Natural killer cell (primary cell): ENCODE measurements around the gene BOD1. TPM values are rescaled to one million over a fixed set of nuclear protein-coding genes. Genes with fewer than 3 reads are reported as not detected.

ENCODE experiments used
- ATAC-seq, 3 donors: fragments of 150-1000 bp in 2 of 3; fragments of 200-7000 bp in 1 of 3; cut with Tn5 transposase; 1 replicate in 1 of 3; 2 replicates in 2 of 3; pipeline ENCODE4 v1.10.0; 2021; ENCODE audit warnings: mild to moderate bottlenecking in 2 of 3, moderate library complexity in 2 of 3
- DNase-seq, 2 donors: peaks; one replicate each; pipeline versions ENCODE4 v3.0.0 to v3.0.0-alpha.2; 2013 to 2021; ENCODE audit warnings: mixed read lengths in 1 of 2
- H3K27ac ChIP-seq: one replicate; pipeline ENCODE4 v1.5.1; 2013; ENCODE audit warnings: mild to moderate bottlenecking, low read length
- H3K27me3 ChIP-seq: one replicate; pipeline ENCODE4 v1.6.1; 2013; ENCODE audit warnings: low read length; ENCODE audit not compliant: control insufficient read depth, insufficient read depth
- H3K36me3 ChIP-seq: one replicate; pipeline ENCODE4 v1.6.1; 2013; ENCODE audit warnings: low read length; ENCODE audit not compliant: control insufficient read depth, insufficient read depth
- H3K4me1 ChIP-seq: one replicate; pipeline ENCODE4 v1.6.1; 2013; ENCODE audit warnings: low read length; ENCODE audit not compliant: control insufficient read depth, insufficient read depth
- H3K4me3 ChIP-seq: one replicate; pipeline ENCODE4 v1.5.1; 2013; ENCODE audit warnings: low read length
- H3K9me3 ChIP-seq: one replicate; pipeline ENCODE4 v1.6.1; 2013; ENCODE audit warnings: low read length; ENCODE audit not compliant: control insufficient read depth, insufficient read depth
- H3K27ac Mint-ChIP-seq, 2 donors: one replicate each; pipeline ENCODE4 v1.8.0; 2022; ENCODE audit warnings: mild to moderate bottlenecking in 2 of 2, mixed read lengths in 2 of 2, moderate library complexity in 1 of 2
- H3K27me3 Mint-ChIP-seq, 2 donors: one replicate each; pipeline ENCODE4 v1.8.0; 2022; ENCODE audit warnings: low read depth in 2 of 2, mixed read lengths in 2 of 2
- H3K36me3 Mint-ChIP-seq: one replicate; pipeline ENCODE4 v1.8.0; 2022; ENCODE audit warnings: mixed read lengths
- H3K4me1 Mint-ChIP-seq, 2 donors: one replicate each; pipeline ENCODE4 v1.8.0; 2022; ENCODE audit warnings: mixed read lengths in 2 of 2
- H3K4me3 Mint-ChIP-seq: one replicate; pipeline ENCODE4 v1.8.0; 2022; ENCODE audit warnings: mild to moderate bottlenecking, moderate library complexity, mixed read lengths
- H3K9me3 Mint-ChIP-seq, 2 donors: one replicate each; pipeline ENCODE4 v1.8.0; 2022; ENCODE audit warnings: mixed read lengths in 2 of 2
- CTCF ChIP-seq: fragments of 200-600 bp; IDR thresholded peaks from one replicate; pipeline ENCODE4 v1.8.0; 2022; ENCODE audit warnings: antibody characterized with exemption
- WGBS: methylation state at CpG from one replicate; pipeline ENCODE4 v1.1.7; 2013; ENCODE audit warnings: missing lambda C conversion rate; ENCODE audit not compliant: insufficient coverage; 5-methylcytosine and 5-hydroxymethylcytosine counted together
- intact Hi-C: fragments of 100-400 bp; cut with micrococcal nuclease; formaldehyde crosslinking; loops from one replicate; pipeline ENCODE4 v1.14.2; 2022
- total RNA-seq, 4 donors: library from RNA; stranded (reverse); fragments of 120-200 nt in 1 of 4; gene quantifications; one replicate each; pipeline versions ENCODE4 v1.2.3 to v1.2.4, GENCODE V29; 2013 to 2022

Gene BOD1
- total RNA-seq, 3 donors from 2014 or later (not counting 1 experiment from before 2014, with no cell fraction given): 11.0 to 19.9 (median 16.6) TPM

GRCh38 chr5:173564106-173564505, 52.3 kb downstream of the BOD1 start:
- Histone ChIP-seq H3K27me3 (no peaks in the 10 kb centered on the region), H3K36me3 (no peaks in the 10 kb centered on the region), H3K27ac (no peak overlapping the region), H3K4me1 (no peaks in the 10 kb centered on the region), H3K9me3 (peaks cover 4% of the 10 kb centered on the region), H3K4me3 (no peak overlapping the region)
- intact Hi-C loops: no loop called here
- 35% methylated on average over 4 of the region's 4 CpGs for WGBS
- ATAC-seq: no peak
- no peak for DNase-seq
- TF ChIP-seq CTCF: no peak
- no peak overlapping the region for H3K27ac Mint-ChIP-seq
- no peak overlapping the region for H3K4me3 Mint-ChIP-seq
- H3K4me1 Mint-ChIP-seq: no peaks in the 10 kb centered on the region
- peaks cover 20 to 50% of the 10 kb centered on the region in 2 donors for H3K27me3 Mint-ChIP-seq
- H3K9me3 Mint-ChIP-seq: peaks cover 3 to 12% of the 10 kb centered on the region in 2 donors
- H3K36me3 Mint-ChIP-seq: no peaks in the 10 kb centered on the region

- Histone ChIP-seq H3K27ac (no peak overlapping the region), H3K9me3 (no peaks in the 10 kb centered on the region), H3K4me3 (no peak overlapping the region), H3K36me3 (no peaks in the 10 kb centered on the region), H3K27me3 (no peaks in the 10 kb centered on the region), H3K4me1 (no peaks in the 10 kb centered on the region)
- Mint-ChIP-seq H3K27ac (no peak overlapping the region), H3K36me3 (no peaks in the 10 kb centered on the region), H3K9me3 (peaks cover 3 to 10% of the 10 kb centered on the region in 2 donors), H3K4me3 (no peak overlapping the region), H3K27me3 (peaks cover 20 to 50% of the 10 kb centered on the region in 2 donors), H3K4me1 (no peaks in the 10 kb centered on the region)
- no peak for ATAC-seq
- WGBS: 87% methylated on average over 6 of the region's 6 CpGs
- no peak for DNase-seq
- no peak for TF ChIP-seq CTCF
- intact Hi-C loops: no loop called here
Measured at GRCh38 chr5:173563246-173563645, 53.2 kb downstream of the BOD1 start.

- Histone ChIP-seq H3K27me3 (no peaks in the 10 kb centered on the region), H3K27ac (no peak overlapping the region), H3K9me3 (no peaks in the 10 kb centered on the region), H3K4me3 (no peak overlapping the region), H3K36me3 (no peaks in the 10 kb centered on the region), H3K4me1 (no peaks in the 10 kb centered on the region)
- H3K27ac Mint-ChIP-seq: no peak overlapping the region
- no peaks in the 10 kb centered on the region for H3K36me3 Mint-ChIP-seq
- no peak overlapping the region for H3K4me3 Mint-ChIP-seq
- no peaks in the 10 kb centered on the region for H3K4me1 Mint-ChIP-seq
- no peak for DNase-seq
- ATAC-seq: no peak
- 92% methylated on average over 6 of the region's 6 CpGs for WGBS
- intact Hi-C loops: no loop called here
- peaks cover 3 to 10% of the 10 kb centered on the region in 2 donors for H3K9me3 Mint-ChIP-seq
- TF ChIP-seq CTCF: no peak
- peaks cover 21 to 43% of the 10 kb centered on the region in 2 donors for H3K27me3 Mint-ChIP-seq
Measured at GRCh38 chr5:173562451-173562850, 54.0 kb downstream of the BOD1 start.
